NB4 (cell line): ENCODE results near the gene NUP214.

Experiments
- CTCF ChIP-seq: IDR thresholded peaks from one replicate; pipeline ENCODE4 v1.5.1; 2012; ENCODE audit warnings: low read depth, low read length
- MAX ChIP-seq: IDR thresholded peaks from 2 replicates; pipeline ENCODE4 v1.6.1; 2011; ENCODE audit warnings: low read depth, low read length
- MYC ChIP-seq: IDR thresholded peaks from 2 replicates; pipeline ENCODE4 v1.6.1; 2011; ENCODE audit warnings: low read depth, low read length
- POLR2A ChIP-seq: IDR thresholded peaks from 2 replicates; pipeline ENCODE4 v1.6.1; 2011; ENCODE audit warnings: mild to moderate bottlenecking; ENCODE audit not compliant: insufficient read length; ENCODE audit errors: extremely low read depth

- no peak for TF ChIP-seq CTCF
- no peak for TF ChIP-seq POLR2A
- TF ChIP-seq MAX: no peak
- no peak for TF ChIP-seq MYC
These were observed 138.8 kb downstream of the NUP214 start for GRCh38 chr9:131264231-131264630.
